ENCODE data around the gene CDKN1A. TPM values are rescaled to one million over a fixed set of nuclear protein-coding genes. Genes with fewer than 3 reads are reported as not detected.

CDKN1A gene
- polyA plus RNA-seq, 1 donor from 2014 or later, result 23.0 TPM

DNA sequence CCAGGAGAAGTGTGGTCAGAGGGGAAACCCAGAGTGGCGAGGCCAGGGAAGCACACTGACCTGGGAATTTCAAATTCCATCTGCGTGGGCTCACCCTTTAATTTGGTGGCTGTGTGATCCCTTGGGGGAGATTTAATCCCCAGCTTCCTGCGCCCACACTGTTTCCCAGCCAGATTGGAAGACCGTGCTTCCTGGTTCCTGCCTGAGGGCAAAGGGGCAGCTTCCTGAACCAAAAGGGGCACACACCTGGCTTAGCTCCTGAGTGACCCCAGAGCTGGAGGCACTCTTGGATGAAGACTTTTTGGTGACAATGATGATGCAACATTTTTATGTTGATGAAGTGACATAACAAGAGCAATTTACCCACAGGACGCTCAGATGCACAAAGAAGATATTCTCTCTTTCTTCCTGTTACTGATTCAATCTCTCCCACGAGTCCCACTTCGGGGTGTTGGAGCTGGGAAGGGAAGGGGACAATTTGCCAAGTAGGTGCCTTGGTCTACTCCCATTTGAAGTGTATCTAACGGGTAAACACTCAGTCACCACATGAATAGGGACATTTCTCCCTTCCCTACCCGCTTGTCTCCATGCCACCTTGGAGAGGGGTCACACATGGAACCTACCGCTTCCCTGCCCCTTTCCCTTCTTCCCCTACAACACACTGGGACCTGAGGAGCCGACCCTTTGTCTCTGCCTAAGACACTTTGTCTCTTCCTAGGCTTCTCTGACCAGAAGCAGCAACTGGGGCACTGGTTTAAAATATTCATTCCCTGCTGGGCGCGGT is 28.6 kb upstream of the CDKN1A start:
- Histone ChIP-seq H3K27me3 (ENCODE audit: insufficient read depth, low read depth, low read length) (no peaks in the 10 kb centered on the region), H3K27ac (ENCODE audit: low read length) (no peak overlapping the region), H3K79me2 (replicated peaks; ENCODE audit: insufficient read depth, low read length) (no peaks in the 10 kb centered on the region), H3K9me3 (ENCODE audit: low read length) (no peaks in the 10 kb centered on the region), H3K9ac (ENCODE audit: low read length) (no peak overlapping the region), H2AFZ (ENCODE audit: low read depth, low read length) (no peak overlapping the region), H3K4me3 (ENCODE audit: low read length) (no peak overlapping the region), H3K36me3 (ENCODE audit: insufficient read depth, low read length) (no peaks in the 10 kb centered on the region), H3F3A (ENCODE audit: insufficient read depth, low read length, poor library complexity, severe bottlenecking) (no peaks in the 10 kb centered on the region), H3K9me2 (ENCODE audit: insufficient read depth, low read length) (no peaks in the 10 kb centered on the region), H4K20me1 (ENCODE audit: insufficient read depth) (no peaks in the 10 kb centered on the region), H3K4me2 (ENCODE audit: low read length) (no peak overlapping the region)
- TF ChIP-seq TAF1 (IDR thresholded peaks at IDR 0.05; ENCODE audit: low read depth) (no peak), EP300 (conservative IDR thresholded peaks at IDR 0.05; ENCODE audit: poor library complexity, severe bottlenecking) (no peak), RAD21 (conservative IDR thresholded peaks at IDR 0.05) (no peak), POLR2AphosphoS5 (IDR thresholded peaks at IDR 0.05) (no peak), SMC3 (conservative IDR thresholded peaks at IDR 0.05; ENCODE audit: poor library complexity) (no peak), MXI1 (conservative IDR thresholded peaks at IDR 0.05; ENCODE audit: poor library complexity, severe bottlenecking) (no peak), REST (IDR thresholded peaks at IDR 0.05; ENCODE audit: borderline replicate concordance) (no peak), EZH2 (IDR thresholded peaks at IDR 0.05; ENCODE audit: borderline replicate concordance, insufficient read depth, low read length, poor library complexity, severe bottlenecking) (no peak)
- TF ChIP-seq, protein P1, sequence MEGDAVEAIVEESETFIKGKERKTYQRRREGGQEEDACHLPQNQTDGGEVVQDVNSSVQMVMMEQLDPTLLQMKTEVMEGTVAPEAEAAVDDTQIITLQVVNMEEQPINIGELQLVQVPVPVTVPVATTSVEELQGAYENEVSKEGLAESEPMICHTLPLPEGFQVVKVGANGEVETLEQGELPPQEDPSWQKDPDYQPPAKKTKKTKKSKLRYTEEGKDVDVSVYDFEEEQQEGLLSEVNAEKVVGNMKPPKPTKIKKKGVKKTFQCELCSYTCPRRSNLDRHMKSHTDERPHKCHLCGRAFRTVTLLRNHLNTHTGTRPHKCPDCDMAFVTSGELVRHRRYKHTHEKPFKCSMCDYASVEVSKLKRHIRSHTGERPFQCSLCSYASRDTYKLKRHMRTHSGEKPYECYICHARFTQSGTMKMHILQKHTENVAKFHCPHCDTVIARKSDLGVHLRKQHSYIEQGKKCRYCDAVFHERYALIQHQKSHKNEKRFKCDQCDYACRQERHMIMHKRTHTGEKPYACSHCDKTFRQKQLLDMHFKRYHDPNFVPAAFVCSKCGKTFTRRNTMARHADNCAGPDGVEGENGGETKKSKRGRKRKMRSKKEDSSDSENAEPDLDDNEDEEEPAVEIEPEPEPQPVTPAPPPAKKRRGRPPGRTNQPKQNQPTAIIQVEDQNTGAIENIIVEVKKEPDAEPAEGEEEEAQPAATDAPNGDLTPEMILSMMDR (IDR thresholded peaks at IDR 0.05; ENCODE audit: poor library complexity, severe bottlenecking), result no peak

GRCh38 chr6:36650848-36651478 is 27.6 kb upstream of the CDKN1A start:
- no peaks in the 10 kb centered on the region for H3K9me2 ChIP-seq (ENCODE audit: insufficient read depth, low read length)
- H4K20me1 ChIP-seq (ENCODE audit: insufficient read depth), result no peaks in the 10 kb centered on the region
- TF ChIP-seq SMC3 (conservative IDR thresholded peaks at IDR 0.05; ENCODE audit: poor library complexity) (no peak), EZH2 (IDR thresholded peaks at IDR 0.05; ENCODE audit: borderline replicate concordance, insufficient read depth, low read length, poor library complexity, severe bottlenecking) (no peak), TAF1 (IDR thresholded peaks at IDR 0.05; ENCODE audit: low read depth) (no peak), RAD21 (conservative IDR thresholded peaks at IDR 0.05) (no peak), EP300 (conservative IDR thresholded peaks at IDR 0.05; ENCODE audit: poor library complexity, severe bottlenecking) (no peak), MXI1 (conservative IDR thresholded peaks at IDR 0.05; ENCODE audit: poor library complexity, severe bottlenecking) (no peak), POLR2AphosphoS5 (IDR thresholded peaks at IDR 0.05) (no peak), REST (IDR thresholded peaks at IDR 0.05; ENCODE audit: borderline replicate concordance) (no peak)
- TF ChIP-seq, protein P1 (IDR thresholded peaks at IDR 0.05; ENCODE audit: poor library complexity, severe bottlenecking), result no peak
- no peak overlapping the region for H3K9ac ChIP-seq (ENCODE audit: low read length)
- no peak overlapping the region for H3K4me3 ChIP-seq (ENCODE audit: low read length)
- H3F3A ChIP-seq (ENCODE audit: insufficient read depth, low read length, poor library complexity, severe bottlenecking), result no peaks in the 10 kb centered on the region
- no peak overlapping the region for H2AFZ ChIP-seq (ENCODE audit: low read depth, low read length)
- no peaks in the 10 kb centered on the region for H3K9me3 ChIP-seq (ENCODE audit: low read length)
- H3K79me2 ChIP-seq (replicated peaks; ENCODE audit: insufficient read depth, low read length), result no peaks in the 10 kb centered on the region
- no peak overlapping the region for H3K4me2 ChIP-seq (ENCODE audit: low read length)
- no peaks in the 10 kb centered on the region for H3K27me3 ChIP-seq (ENCODE audit: insufficient read depth, low read depth, low read length)
- H3K27ac ChIP-seq (ENCODE audit: low read length), result no peak overlapping the region
- H3K36me3 ChIP-seq (ENCODE audit: insufficient read depth, low read length), result no peaks in the 10 kb centered on the region

Measured in neural cell (in vitro differentiated cells).